Mesenchymal stem cell (in vitro differentiated cells and primary cell): ENCODE results near the gene ACBD6.

Experiments
- DNase-seq: peaks from one replicate; pipeline ENCODE4 v3.0.0-alpha.2; 2013
- H2AFZ ChIP-seq: one replicate; pipeline ENCODE4 v1.6.1; 2013; ENCODE audit warnings: low read depth, mild to moderate bottlenecking, control low read depth, inconsistent platforms, low read length, moderate library complexity
- H2AK5ac ChIP-seq: 2 replicates; pipeline ENCODE4 v1.6.1; 2013; ENCODE audit warnings: low read length, moderate library complexity, mild to moderate bottlenecking, inconsistent platforms; ENCODE audit not compliant: severe bottlenecking
- H2BK120ac ChIP-seq: one replicate; pipeline ENCODE4 v1.6.1; 2013; ENCODE audit warnings: low read depth, mild to moderate bottlenecking, inconsistent platforms, low read length, moderate library complexity
- H2BK12ac ChIP-seq, 2 experiments: one replicate each; pipeline ENCODE4 v1.6.1; 2013; ENCODE audit warnings: inconsistent platforms in 2 of 2, low read length in 2 of 2, mild to moderate bottlenecking in 2 of 2, moderate library complexity in 2 of 2, control low read depth in 1 of 2
- H2BK15ac ChIP-seq: one replicate; pipeline ENCODE4 v1.6.1; 2013; ENCODE audit warnings: mild to moderate bottlenecking, low read depth, inconsistent platforms; ENCODE audit not compliant: poor library complexity, severe bottlenecking
- H2BK5ac ChIP-seq: 2 replicates; pipeline ENCODE4 v1.6.1; 2013; ENCODE audit warnings: low read depth, mild to moderate bottlenecking, low read length, control low read depth, inconsistent platforms; ENCODE audit not compliant: poor library complexity, severe bottlenecking
- H3K14ac ChIP-seq, 2 experiments: one replicate each; pipeline ENCODE4 v1.6.1; 2013; ENCODE audit warnings: inconsistent platforms in 2 of 2, low read length in 2 of 2, control low read depth in 1 of 2, mild to moderate bottlenecking in 1 of 2, moderate library complexity in 1 of 2
- H3K18ac ChIP-seq, 2 experiments: one replicate each; pipeline ENCODE4 v1.6.1; 2013; ENCODE audit warnings: inconsistent platforms in 2 of 2, low read length in 2 of 2, control low read depth in 1 of 2, low read depth in 1 of 2, mild to moderate bottlenecking in 1 of 2
- H3K23ac ChIP-seq, 2 experiments: one replicate each; pipeline ENCODE4 v1.6.1; 2013; ENCODE audit warnings: inconsistent platforms in 2 of 2, low read length in 2 of 2, mild to moderate bottlenecking in 2 of 2, moderate library complexity in 2 of 2, control low read depth in 1 of 2
- H3K27ac ChIP-seq: 2 replicates; pipeline ENCODE4 v1.5.1; 2013; ENCODE audit warnings: mild to moderate bottlenecking, moderate library complexity, low read length, control low read depth, inconsistent platforms; ENCODE audit not compliant: poor library complexity, severe bottlenecking
- H3K27me3 ChIP-seq, 2 experiments: 2 replicates each; pipeline versions ENCODE4 v1.6.1 to v1.7.0; 2013; ENCODE audit warnings: low read length in 2 of 2, mild to moderate bottlenecking in 2 of 2, moderate library complexity in 2 of 2, control low read depth in 1 of 2, inconsistent platforms in 1 of 2; ENCODE audit not compliant: control insufficient read depth in 1 of 2, insufficient read depth in 1 of 2
- H3K36me3 ChIP-seq, 2 experiments: 2 replicates each; pipeline versions ENCODE4 v1.6.1 to v1.7.0; 2013; ENCODE audit warnings: low read length in 2 of 2, control low read depth in 1 of 2, inconsistent platforms in 1 of 2, low read depth in 1 of 2, mild to moderate bottlenecking in 1 of 2; ENCODE audit not compliant: insufficient read depth in 2 of 2, control insufficient read depth in 1 of 2
- H3K4ac ChIP-seq, 2 experiments: one replicate each; pipeline ENCODE4 v1.6.1; 2013; ENCODE audit warnings: inconsistent platforms in 2 of 2, low read length in 2 of 2, mild to moderate bottlenecking in 2 of 2, moderate library complexity in 2 of 2, control low read depth in 1 of 2, low read depth in 1 of 2
- H3K4me1 ChIP-seq: 2 replicates; pipeline ENCODE4 v1.6.1; 2013; ENCODE audit warnings: low read depth, low read length, control low read depth; ENCODE audit not compliant: control insufficient read depth, insufficient read depth
- H3K4me2 ChIP-seq: 2 replicates; pipeline ENCODE4 v1.6.1; 2013; ENCODE audit warnings: low read length, mild to moderate bottlenecking, inconsistent platforms; ENCODE audit not compliant: poor library complexity, severe bottlenecking
- H3K4me3 ChIP-seq, 2 experiments: 2 replicates each; pipeline versions ENCODE4 v1.5.1 to v1.7.0; 2013; ENCODE audit warnings: low read length in 2 of 2, mild to moderate bottlenecking in 2 of 2, control low read depth in 1 of 2, low read depth in 1 of 2; ENCODE audit not compliant: insufficient read depth in 1 of 2
- H3K79me1 ChIP-seq: replicated peaks from 2 replicates; pipeline ENCODE4 v1.6.1; 2013; ENCODE audit warnings: mild to moderate bottlenecking, control low read depth, low read length, inconsistent platforms; ENCODE audit not compliant: poor library complexity, severe bottlenecking
- H3K9ac ChIP-seq: 2 replicates; pipeline ENCODE4 v1.7.0; 2013; ENCODE audit warnings: mild to moderate bottlenecking, low read length, moderate library complexity
- H3K9me3 ChIP-seq: 2 replicates; pipeline ENCODE4 v1.7.0; 2013; ENCODE audit warnings: mild to moderate bottlenecking, low read length; ENCODE audit not compliant: control insufficient read depth
- H4K8ac ChIP-seq: one replicate; pipeline ENCODE4 v1.6.1; 2013; ENCODE audit warnings: inconsistent platforms, mild to moderate bottlenecking, low read length, moderate library complexity
- H4K91ac ChIP-seq: one replicate; pipeline ENCODE4 v1.6.1; 2013; ENCODE audit warnings: mild to moderate bottlenecking, low read length, inconsistent platforms
- WGBS: methylation state at CpG from one replicate; pipeline ENCODE4 v1.1.7; 2013; ENCODE audit warnings: mixed read lengths; 5-methylcytosine and 5-hydroxymethylcytosine counted together

The ACBD6 gene

DNA sequence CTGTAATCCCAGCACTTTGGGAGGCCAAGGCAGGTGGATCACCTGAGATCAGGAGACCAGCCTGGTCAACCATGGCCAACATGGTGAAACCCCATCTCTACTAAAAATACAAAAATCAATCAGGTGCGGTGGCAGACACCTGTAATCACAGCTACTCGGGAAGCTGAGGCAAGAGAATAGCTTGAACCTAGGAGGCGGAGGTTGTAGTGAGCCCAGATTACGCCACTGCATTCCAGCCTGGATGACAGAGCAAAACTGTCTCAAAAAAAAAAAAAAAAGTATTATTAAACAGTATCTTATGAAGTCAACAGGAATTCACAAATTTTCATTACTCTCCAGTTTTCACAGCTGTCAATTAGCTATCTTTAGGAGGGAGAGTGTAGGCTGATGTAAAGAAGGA, 3.8 kb downstream of the ACBD6 start:
- peaks cover 9% of the 10 kb centered on the region for H3K4me1 ChIP-seq
- H4K8ac ChIP-seq, result no peak overlapping the region
- no peak overlapping the region for H2AFZ ChIP-seq
- no peak overlapping the region for H3K27ac ChIP-seq
- H3K9ac ChIP-seq, result no peak overlapping the region
- H3K27me3 ChIP-seq, result no peaks in the 10 kb centered on the region
- no peak for DNase-seq
- H2BK5ac ChIP-seq, result no peak overlapping the region
- H3K14ac ChIP-seq, result no peak overlapping the region
- peaks cover 7% of the 10 kb centered on the region for H3K79me1 ChIP-seq
- peaks cover 0 to 37% of the 10 kb centered on the region in 2 experiments for H3K36me3 ChIP-seq
- no peak overlapping the region for H4K91ac ChIP-seq
- no peak overlapping the region for H3K4me3 ChIP-seq
- H2BK12ac ChIP-seq, result no peak overlapping the region
- H2BK120ac ChIP-seq, result no peak overlapping the region
- 91% methylated on average over 2 of the region's 4 CpGs for WGBS
- no peak overlapping the region for H3K23ac ChIP-seq
- H3K4me2 ChIP-seq, result no peak overlapping the region
- H3K4ac ChIP-seq, result no peak overlapping the region
- H3K18ac ChIP-seq, result no peak overlapping the region
- H3K9me3 ChIP-seq, result no peaks in the 10 kb centered on the region
- no peak overlapping the region for H2AK5ac ChIP-seq
- H2BK15ac ChIP-seq, result no peak overlapping the region

DNA sequence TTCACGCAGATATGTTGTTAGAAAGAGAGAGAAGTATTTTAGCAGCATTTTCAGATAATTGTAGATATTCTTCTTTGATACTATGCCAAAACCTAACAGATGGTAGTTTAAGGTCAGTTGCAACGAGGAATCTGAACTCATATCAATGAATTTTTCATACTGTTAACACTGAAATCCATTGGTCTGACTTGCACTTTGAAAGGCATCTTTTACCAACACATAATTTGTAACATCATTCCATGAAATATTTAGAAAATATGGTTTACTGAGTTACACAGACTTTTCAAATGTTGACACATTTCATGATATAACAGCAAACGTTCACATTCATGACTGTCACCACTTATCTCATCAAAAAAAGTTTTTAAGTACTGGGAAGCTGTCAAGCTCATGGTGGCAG, 4.6 kb downstream of the ACBD6 start:
- Histone ChIP-seq H4K8ac (no peak overlapping the region), H3K4ac (no peak overlapping the region), H3K9ac (no peak overlapping the region), H3K4me3 (no peak overlapping the region), H3K9me3 (no peaks in the 10 kb centered on the region), H2BK120ac (no peak overlapping the region), H3K14ac (no peak overlapping the region), H3K4me1 (peaks cover 7% of the 10 kb centered on the region), H2AK5ac (no peak overlapping the region), H4K91ac (no peak overlapping the region), H3K36me3 (peaks cover 2 to 43% of the 10 kb centered on the region in 2 experiments), H2BK5ac (no peak overlapping the region), H2BK15ac (no peak overlapping the region), H3K27ac (no peak overlapping the region), H3K23ac (no peak overlapping the region), H2BK12ac (no peak overlapping the region), H2AFZ (no peak overlapping the region), H3K4me2 (no peak overlapping the region), H3K18ac (no peak overlapping the region), H3K79me1 (peaks cover 9% of the 10 kb centered on the region), H3K27me3 (no peaks in the 10 kb centered on the region)
- no CpG with 5 or more reads among the region's 3 CpGs for WGBS
- DNase-seq, result no peak

DNA sequence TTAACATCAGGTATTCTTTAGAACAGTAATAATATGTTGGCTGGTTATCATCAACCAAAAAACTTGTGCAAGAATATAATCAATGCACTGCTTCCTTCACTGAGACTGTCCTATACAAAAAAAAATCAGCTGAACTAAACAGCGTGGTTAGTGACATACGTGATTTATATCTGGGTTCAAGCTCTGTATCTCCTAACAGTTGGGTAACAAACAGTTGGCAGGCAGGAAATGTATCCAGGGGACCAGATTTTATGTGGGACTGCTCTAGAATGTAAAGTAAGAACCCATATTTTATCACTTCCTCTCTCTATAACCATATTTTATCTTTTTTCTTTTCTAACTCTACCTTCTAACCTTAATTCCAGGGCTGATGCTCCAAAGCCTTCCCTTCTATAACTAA, 8.0 kb downstream of the ACBD6 start:
- peaks cover 13% of the 10 kb centered on the region for H3K79me1 ChIP-seq
- DNase-seq, result no peak
- H4K91ac ChIP-seq, result no peak overlapping the region
- no peak overlapping the region for H3K18ac ChIP-seq
- no peaks in the 10 kb centered on the region for H3K27me3 ChIP-seq
- no peak overlapping the region for H3K27ac ChIP-seq
- no peak overlapping the region for H2AFZ ChIP-seq
- no peak overlapping the region for H4K8ac ChIP-seq
- H3K23ac ChIP-seq, result no peak overlapping the region
- no peak overlapping the region for H2BK12ac ChIP-seq
- H3K9ac ChIP-seq, result no peak overlapping the region
- H3K36me3 ChIP-seq, result peaks cover 7 to 66% of the 10 kb centered on the region in 2 experiments
- no peak overlapping the region for H2BK5ac ChIP-seq
- no peak overlapping the region for H3K14ac ChIP-seq
- H2BK120ac ChIP-seq, result no peak overlapping the region
- no peaks in the 10 kb centered on the region for H3K4me1 ChIP-seq
- no peak overlapping the region for H3K4ac ChIP-seq
- H2AK5ac ChIP-seq, result no peak overlapping the region
- 100% methylated on average over 2 of the region's 2 CpGs for WGBS
- no peak overlapping the region for H2BK15ac ChIP-seq
- no peak overlapping the region for H3K4me3 ChIP-seq
- H3K9me3 ChIP-seq, result no peaks in the 10 kb centered on the region
- no peak overlapping the region for H3K4me2 ChIP-seq

DNA sequence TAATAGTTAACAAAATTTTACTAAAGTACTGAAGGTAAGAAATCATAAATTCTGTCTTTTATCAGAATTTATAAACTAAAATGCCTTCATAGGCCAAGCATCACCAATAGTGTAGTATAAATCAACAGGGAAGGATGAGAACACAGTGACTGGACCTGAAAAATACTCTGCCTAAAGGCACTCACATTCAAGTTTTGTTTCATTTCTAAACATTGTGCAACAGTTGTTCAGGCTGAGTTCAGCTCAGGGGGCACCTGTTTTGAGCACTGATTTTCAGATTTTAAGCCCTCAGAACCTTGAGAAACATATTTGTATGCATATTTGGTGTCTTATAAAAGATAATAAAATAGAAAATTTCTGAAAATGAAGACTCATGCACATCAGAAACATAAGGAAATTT, 12.4 kb downstream of the ACBD6 start:
- DNase-seq, result no peak
- H2BK120ac ChIP-seq, result no peak overlapping the region
- H3K4me3 ChIP-seq, result no peak overlapping the region
- no peaks in the 10 kb centered on the region for H3K4me1 ChIP-seq
- H2AFZ ChIP-seq, result no peak overlapping the region
- no peak overlapping the region for H2BK15ac ChIP-seq
- H3K9ac ChIP-seq, result no peak overlapping the region
- H2BK5ac ChIP-seq, result no peak overlapping the region
- no peak overlapping the region for H2BK12ac ChIP-seq
- H2AK5ac ChIP-seq, result no peak overlapping the region
- H3K36me3 ChIP-seq, result peaks cover 7 to 75% of the 10 kb centered on the region in 2 experiments
- no peak overlapping the region for H3K4me2 ChIP-seq
- no peak overlapping the region for H4K91ac ChIP-seq
- H3K79me1 ChIP-seq, result peaks cover 17% of the 10 kb centered on the region
- no peaks in the 10 kb centered on the region for H3K9me3 ChIP-seq
- H3K27me3 ChIP-seq, result no peaks in the 10 kb centered on the region
- no peak overlapping the region for H3K14ac ChIP-seq
- H3K18ac ChIP-seq, result no peak overlapping the region
- no peak overlapping the region for H4K8ac ChIP-seq
- H3K27ac ChIP-seq, result no peak overlapping the region
- H3K4ac ChIP-seq, result no peak overlapping the region
- H3K23ac ChIP-seq, result no peak overlapping the region
